Vagina (tissue), 2 donors: ENCODE results near the gene ZNF580. TPM values are rescaled to one million over a fixed set of nuclear protein-coding genes. Genes with fewer than 3 reads are reported as not detected.

Source experiments
- DNase-seq, 2 donors: peaks; one replicate each; pipeline ENCODE4 v3.0.0-alpha.2; 2017; ENCODE audit errors: extremely low spot score in 2 of 2
- H3K27ac ChIP-seq: fragments of 200-600 bp; sonication (generic); one replicate; pipeline ENCODE4 v1.5.1; 2019
- H3K27me3 ChIP-seq: fragments of 200-600 bp; sonication (generic); one replicate; pipeline ENCODE4 v1.5.1; 2019
- H3K36me3 ChIP-seq, 2 donors: fragments of 200-600 bp; sonication (generic); one replicate each; pipeline ENCODE4 v1.5.1; 2017 to 2019
- H3K4me1 ChIP-seq: fragments of 200-600 bp; sonication (generic); one replicate; pipeline ENCODE4 v1.5.1; 2019
- H3K4me3 ChIP-seq, 2 donors: fragments of 200-600 bp; sonication (generic); 1 replicate in 1 of 2; 2 replicates in 1 of 2; pipeline ENCODE4 v1.5.1; 2016 to 2019
- H3K9me3 ChIP-seq: fragments of 200-600 bp; sonication (generic); one replicate; pipeline ENCODE4 v1.5.1; 2019
- CTCF ChIP-seq, 3 experiments: fragments of 450-650 bp in 2 of 3; fragments of 200-600 bp in 1 of 3; sonication (generic) in 1 of 3; IDR thresholded peaks; one replicate each; pipeline ENCODE4 v1.5.1; 2017 to 2019; ENCODE audit warnings: antibody characterized with exemption in 3 of 3, mild to moderate bottlenecking in 2 of 3, moderate library complexity in 2 of 3
- POLR2A ChIP-seq, 2 donors: fragments of 450-650 bp; IDR thresholded peaks; one replicate each; pipeline ENCODE4 v1.6.1; 2017; ENCODE audit warnings: antibody characterized with exemption in 2 of 2, mild to moderate bottlenecking in 2 of 2, moderate library complexity in 2 of 2
- POLR2AphosphoS5 ChIP-seq, 2 donors: sonication (generic); formaldehyde crosslinking; IDR thresholded peaks; one replicate each; pipeline ENCODE4 v1.9.0; 2017; ENCODE audit warnings: antibody characterized with exemption in 2 of 2, mild to moderate bottlenecking in 2 of 2, low read depth in 1 of 2; ENCODE audit not compliant: insufficient read depth in 1 of 2
- intact Hi-C: fragments of 100-400 bp; cut with DNase I; formaldehyde crosslinking; loops from one replicate; pipeline ENCODE4 v1.15.1; 2023
- total RNA-seq: library from RNA; depleted of rRNA; stranded (reverse); fragments of >200 nt; gene quantifications from one replicate; pipeline ENCODE4 v1.2.3, GENCODE V29; 2016

ZNF580 gene
- total RNA-seq, 1 donor from 2014 or later, result 30.9 TPM

GRCh38 chr19:55606471-55606787 lies 34.4 kb upstream of the ZNF580 start:
- no peak for TF ChIP-seq CTCF (IDR thresholded peaks at IDR 0.05)
- TF ChIP-seq POLR2AphosphoS5 (IDR thresholded peaks at IDR 0.05; ENCODE audit: insufficient read depth in 1 of 2, low read depth in 1 of 2), result no peak
- TF ChIP-seq POLR2A (IDR thresholded peaks at IDR 0.05), result no peak
- Histone ChIP-seq H3K4me3 (peak overlapping the region; percentile 70 to 90), H3K27me3 (no peaks in the 10 kb centered on the region), H3K36me3 (no peaks in the 10 kb centered on the region), H3K9me3 (no peaks in the 10 kb centered on the region), H3K27ac (peak overlapping the region; percentile 91), H3K4me1 (peaks cover 36% of the 10 kb centered on the region)
- intact Hi-C loops, result loop anchor here (10.0 kb wide), 1 partner anchor 202 kb away; the partner anchor contains the start of gene UBE2S
- DNase-seq, result no peak

GRCh38 chr19:55606817-55607216 lies 34.0 kb upstream of the ZNF580 start:
- DNase-seq, result no peak
- intact Hi-C loops, result loop anchor here (10.0 kb wide), 1 partner anchor 202 kb away; the partner anchor contains the start of gene UBE2S
- Histone ChIP-seq H3K4me3 (peak overlapping the region; percentile 70 to 90), H3K9me3 (no peaks in the 10 kb centered on the region), H3K4me1 (peaks cover 38% of the 10 kb centered on the region), H3K36me3 (no peaks in the 10 kb centered on the region), H3K27me3 (no peaks in the 10 kb centered on the region), H3K27ac (peak overlapping the region; percentile 91)
- TF ChIP-seq CTCF (IDR thresholded peaks at IDR 0.05), result no peak
- no peak for TF ChIP-seq POLR2AphosphoS5 (IDR thresholded peaks at IDR 0.05; ENCODE audit: insufficient read depth in 1 of 2, low read depth in 1 of 2)
- TF ChIP-seq POLR2A (IDR thresholded peaks at IDR 0.05), result no peak

GRCh38 chr19:55609326-55609725 lies 31.5 kb upstream of the ZNF580 start:
- no peak overlapping the region for H3K27ac ChIP-seq
- peaks cover 35% of the 10 kb centered on the region for H3K4me1 ChIP-seq
- intact Hi-C loops, result loop anchor here (10.0 kb wide), 1 partner anchor 205 kb away; the partner anchor contains the start of gene UBE2S
- no peak for TF ChIP-seq POLR2A (IDR thresholded peaks at IDR 0.05)
- TF ChIP-seq CTCF (IDR thresholded peaks at IDR 0.05), result no peak
- no peak for TF ChIP-seq POLR2AphosphoS5 (IDR thresholded peaks at IDR 0.05; ENCODE audit: insufficient read depth in 1 of 2, low read depth in 1 of 2)
- no peak overlapping the region for H3K4me3 ChIP-seq
- DNase-seq, result no peak
- no peaks in the 10 kb centered on the region for H3K36me3 ChIP-seq
- no peaks in the 10 kb centered on the region for H3K9me3 ChIP-seq
- no peaks in the 10 kb centered on the region for H3K27me3 ChIP-seq

- Histone ChIP-seq H3K27me3 (no peaks in the 10 kb centered on the region), H3K4me3 (no peak overlapping the region), H3K36me3 (peaks cover 0 to 14% of the 10 kb centered on the region in 2 donors), H3K27ac (no peak overlapping the region), H3K4me1 (peaks cover 23% of the 10 kb centered on the region), H3K9me3 (no peaks in the 10 kb centered on the region)
- intact Hi-C loops, result no loop called here
- TF ChIP-seq POLR2A (IDR thresholded peaks at IDR 0.05), result no peak
- TF ChIP-seq POLR2AphosphoS5 (IDR thresholded peaks at IDR 0.05; ENCODE audit: insufficient read depth in 1 of 2, low read depth in 1 of 2), result no peak
- no peak for TF ChIP-seq CTCF (IDR thresholded peaks at IDR 0.05)
- no peak for DNase-seq
Measured at GRCh38 chr19:55611300-55611982, 29.4 kb upstream of the ZNF580 start.

GRCh38 chr19:55611983-55612645 lies 28.7 kb upstream of the ZNF580 start:
- TF ChIP-seq POLR2A (IDR thresholded peaks at IDR 0.05) (no peak), POLR2AphosphoS5 (IDR thresholded peaks at IDR 0.05; ENCODE audit: insufficient read depth in 1 of 2, low read depth in 1 of 2) (no peak), CTCF (IDR thresholded peaks at IDR 0.05) (no peak)
- no peak overlapping the region for H3K27ac ChIP-seq
- H3K9me3 ChIP-seq, result no peaks in the 10 kb centered on the region
- no peak for DNase-seq
- no peaks in the 10 kb centered on the region for H3K27me3 ChIP-seq
- H3K4me3 ChIP-seq, result no peak overlapping the region
- intact Hi-C loops, result no loop called here
- peaks cover 0 to 19% of the 10 kb centered on the region in 2 donors for H3K36me3 ChIP-seq
- H3K4me1 ChIP-seq, result peaks cover 17% of the 10 kb centered on the region
